NCI-H187 treated with DMSO at 0.1 percent for 48 hours (cell line): ENCODE data around the gene DCAF4L1.

Experiments used
- DNase-seq: peaks from one replicate; lab custom pipeline; 2025; lab: John Stamatoyannopoulos, UW

DCAF4L1 gene

DNA sequence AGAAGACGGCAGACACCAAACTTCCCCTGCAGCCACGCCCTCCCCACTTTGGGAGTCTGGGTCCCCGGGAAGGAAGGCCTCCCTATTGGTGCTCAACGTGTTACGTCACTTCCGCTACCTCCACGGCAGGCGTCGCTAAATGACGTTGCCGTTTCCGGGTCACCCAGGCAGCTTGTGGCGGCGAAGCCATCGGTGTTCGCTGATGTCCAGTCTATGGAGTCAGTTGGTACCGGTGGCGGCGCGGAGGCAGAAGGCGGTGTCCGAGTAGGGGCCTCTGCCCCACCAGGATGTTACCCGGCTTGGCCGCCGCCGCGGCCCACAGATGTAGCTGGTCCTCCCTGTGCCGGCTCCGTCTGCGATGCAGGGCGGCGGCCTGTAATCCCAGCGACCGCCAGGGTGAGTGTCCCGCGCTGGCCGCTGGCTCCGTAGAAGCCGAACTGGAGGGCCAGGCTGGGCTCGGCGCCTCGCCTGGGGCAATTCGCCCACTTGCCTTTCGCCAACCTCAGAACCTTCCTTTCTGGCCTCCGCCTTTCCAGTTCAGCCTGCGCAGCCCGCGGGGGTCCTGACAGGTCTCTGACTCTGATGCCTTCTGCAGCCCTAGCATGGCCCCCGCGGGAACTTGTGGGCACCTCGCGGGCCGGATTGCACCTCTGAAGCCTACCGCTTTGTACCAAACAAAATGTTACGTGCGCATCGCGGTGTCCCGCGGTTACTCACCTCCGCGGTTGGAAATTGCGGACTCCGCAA, 9.0 kb downstream of the DCAF4L1 start, which contains the start of gene SLC30A9:
Gene SLC30A9, plus strand, starts transcription at position 166 of the 747 bp plus-strand sequence. Its CDS starts 122 bp downstream, at position 288.
- DNase-seq, result peak; percentile 76

DNA sequence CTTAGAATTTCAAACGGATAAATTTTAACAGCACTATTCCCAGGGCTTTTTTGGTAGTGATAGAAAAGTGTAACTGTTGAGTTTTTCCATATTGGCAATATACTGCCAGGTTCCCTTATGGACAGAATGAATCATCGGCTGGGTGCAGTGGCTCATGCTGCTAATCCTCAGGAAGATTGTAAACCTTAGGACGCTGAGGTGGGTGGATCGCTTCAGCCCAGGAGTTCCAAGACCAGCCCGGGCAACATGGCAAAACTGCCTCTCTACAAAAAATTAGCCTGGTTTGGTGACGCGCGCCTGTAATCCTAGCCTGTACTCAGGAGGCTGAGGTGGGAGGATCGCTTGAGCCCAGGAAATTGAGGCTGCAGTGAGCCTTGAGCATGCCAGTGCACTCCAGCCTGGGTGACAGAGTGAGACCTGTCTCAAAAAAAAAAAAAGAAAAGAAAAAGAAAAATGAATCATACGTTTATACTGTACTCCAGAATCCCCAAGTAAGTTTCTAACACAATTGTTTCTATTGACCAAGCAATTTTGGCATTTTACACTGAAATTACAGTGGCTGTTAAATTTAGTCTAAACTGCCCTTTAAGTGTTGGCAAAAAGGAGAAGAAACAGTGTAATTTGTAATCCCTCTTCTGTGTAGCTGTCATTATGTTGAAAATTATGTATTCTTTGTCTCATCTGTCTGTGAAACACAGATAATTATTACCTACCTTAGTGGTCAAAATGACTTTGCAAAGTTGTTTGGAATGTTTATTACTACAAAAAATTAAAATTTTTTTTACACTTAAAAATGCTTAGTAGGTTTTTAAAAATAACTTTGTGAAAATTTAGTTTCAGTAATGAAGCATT, 10.6 kb downstream of the DCAF4L1 start:
- DNase-seq, result no peak

DNA sequence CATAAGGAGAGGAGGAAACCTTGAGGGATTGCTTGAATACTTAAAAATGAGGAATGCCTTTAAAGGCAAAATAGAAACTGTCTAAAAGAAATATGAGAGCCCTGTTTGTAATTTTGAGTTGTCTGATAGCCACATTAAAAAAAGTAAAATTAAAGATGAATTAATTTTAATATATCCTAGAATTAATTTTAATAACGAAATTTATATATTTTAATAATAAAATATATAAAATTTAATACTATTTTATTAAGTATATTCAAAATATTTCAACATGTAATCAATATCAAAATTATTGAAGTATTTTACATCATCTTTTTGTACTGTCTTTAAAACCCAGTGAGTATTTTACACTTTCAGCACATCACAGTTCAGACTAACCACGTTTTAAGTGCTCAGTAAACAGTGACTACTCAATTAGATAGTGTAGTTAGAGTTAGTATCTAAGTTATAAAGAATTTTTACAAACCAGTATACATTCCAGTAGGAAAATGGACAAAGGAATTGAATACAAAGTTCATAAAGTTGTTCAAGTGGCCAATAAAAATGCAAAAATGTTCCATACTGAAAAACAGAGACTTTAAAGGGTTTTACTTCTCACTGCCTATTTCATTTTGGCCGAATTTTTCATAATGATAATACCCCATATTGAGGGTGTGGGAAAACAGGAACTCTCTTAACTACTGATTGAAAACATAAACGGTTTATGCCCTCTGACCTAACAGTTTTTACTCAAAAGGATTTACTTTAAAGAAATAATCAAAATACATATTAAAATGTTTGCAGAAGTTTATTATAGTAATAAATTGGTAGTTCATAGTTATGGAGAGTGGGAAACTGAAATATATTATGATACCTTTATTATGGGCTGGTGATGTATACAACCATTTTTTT, 11.7 kb downstream of the DCAF4L1 start:
- no peak for DNase-seq

DNA sequence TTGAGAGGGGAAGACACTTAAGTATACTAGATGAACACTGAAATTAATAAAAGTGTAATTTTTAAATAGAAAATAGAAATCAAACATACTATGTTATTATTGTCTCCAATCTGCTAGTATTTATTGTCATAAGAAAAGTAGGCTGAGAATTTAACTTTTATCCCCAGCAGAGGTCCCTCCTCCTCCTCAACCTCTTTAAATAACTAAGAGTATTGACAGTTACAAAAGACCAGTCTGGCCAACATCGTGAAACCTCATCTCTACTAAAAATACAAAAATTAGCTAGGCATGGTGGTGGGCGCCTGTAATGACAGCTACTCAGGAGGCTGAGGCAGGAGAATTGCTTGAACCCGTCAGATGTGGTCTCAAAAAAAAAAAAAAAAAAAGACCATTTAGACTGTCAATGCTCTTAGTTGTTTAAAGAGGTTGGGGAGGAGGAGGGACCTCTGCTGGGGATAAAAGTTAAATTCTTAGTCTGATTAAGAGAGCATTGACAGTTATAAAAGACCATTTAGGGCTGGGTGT, 13.0 kb downstream of the DCAF4L1 start:
- DNase-seq, result no peak

DNA sequence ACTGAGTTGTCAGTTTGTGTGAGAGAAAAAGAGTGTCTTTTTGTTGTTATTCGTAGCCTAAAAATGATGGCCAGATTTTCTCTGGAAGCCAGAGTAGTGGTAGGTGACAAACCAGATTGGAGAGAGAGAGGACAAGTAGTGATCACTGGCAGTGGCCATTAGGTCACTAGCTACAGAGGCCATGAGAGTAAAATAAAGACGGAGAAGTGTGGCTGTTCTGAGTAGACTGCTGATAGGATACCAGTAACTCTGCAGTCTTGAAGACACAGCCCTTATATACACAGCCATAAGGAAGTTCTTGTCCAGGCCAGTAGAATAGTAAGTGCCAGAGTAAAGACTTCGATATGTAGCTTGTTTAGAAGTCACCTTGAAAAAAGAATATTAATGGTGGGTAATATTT, 16.5 kb downstream of the DCAF4L1 start:
- no peak for DNase-seq

DNA sequence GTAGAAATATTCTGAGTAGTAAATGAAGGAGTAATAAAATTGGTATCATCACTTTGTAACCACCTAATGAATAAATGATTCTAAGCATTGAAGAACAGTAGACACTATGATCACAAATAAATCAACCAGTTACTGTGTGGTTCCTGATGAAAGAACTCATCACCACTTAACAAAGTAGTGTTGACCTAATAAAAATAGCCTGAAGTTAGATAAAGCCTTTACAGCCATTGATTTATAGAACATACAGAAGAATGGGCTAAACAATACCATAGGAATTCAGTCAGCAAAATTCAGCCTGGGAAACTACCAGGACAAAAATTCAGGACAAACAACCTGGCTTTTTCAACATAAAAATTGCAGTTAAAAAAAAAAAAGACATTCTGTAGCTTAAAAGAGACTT, 17.8 kb downstream of the DCAF4L1 start:
- no peak for DNase-seq

DNA sequence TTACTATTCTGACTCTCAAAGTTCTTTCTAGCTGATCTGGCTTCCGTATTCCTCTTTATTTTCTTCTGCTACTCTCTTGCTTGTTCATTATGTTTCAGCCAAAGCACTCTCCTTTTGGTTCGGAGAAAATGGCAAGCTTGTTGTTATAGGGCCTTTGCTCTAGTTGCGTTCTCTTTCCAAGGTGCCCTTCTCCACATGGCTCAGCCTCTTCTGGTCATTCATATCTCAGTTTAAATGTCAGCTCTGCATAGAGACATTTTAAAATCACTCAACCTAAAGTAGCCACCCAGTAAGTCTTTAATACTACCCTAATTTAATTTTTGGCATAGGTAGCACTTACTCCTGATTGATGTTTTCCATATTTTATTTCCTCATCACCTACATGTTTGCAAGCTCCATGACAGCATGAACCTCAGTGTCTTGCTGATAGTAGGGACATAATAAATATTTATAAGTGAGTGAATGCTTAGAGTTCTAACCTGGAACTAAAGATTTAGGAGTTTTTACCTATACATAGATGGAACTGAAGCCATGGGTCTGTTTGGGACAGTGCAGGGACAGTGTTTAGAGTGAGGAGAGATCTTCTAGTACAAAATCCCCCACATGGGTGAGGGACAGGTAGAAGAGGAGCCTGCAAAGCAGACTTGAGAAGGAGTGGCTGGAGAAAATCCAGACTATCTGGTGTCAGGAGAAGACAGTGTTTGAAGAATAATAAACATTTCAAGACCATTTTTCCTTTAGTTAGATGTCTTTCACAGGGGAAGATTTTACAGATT, 26.6 kb downstream of the DCAF4L1 start:
- no peak for DNase-seq

DNA sequence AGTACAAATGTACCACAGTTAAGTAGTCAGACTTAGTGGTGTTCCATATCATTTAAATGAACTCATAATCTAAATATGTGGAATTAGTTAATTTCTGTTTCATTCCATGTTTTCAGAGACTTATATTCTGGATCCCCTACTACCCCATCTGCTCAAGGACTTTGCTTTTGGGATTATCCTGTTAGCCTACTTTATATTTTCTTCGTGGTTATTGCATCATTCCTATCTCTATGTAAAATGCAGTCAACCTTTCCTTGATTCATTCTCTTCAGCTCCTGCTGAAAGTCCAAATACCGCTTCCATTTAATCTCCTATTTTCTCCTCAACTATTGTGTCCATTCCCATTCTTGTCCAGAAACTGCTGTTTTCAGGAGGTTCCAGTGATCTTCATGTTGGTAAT, 33.9 kb downstream of the DCAF4L1 start:
- DNase-seq, result no peak

DNA sequence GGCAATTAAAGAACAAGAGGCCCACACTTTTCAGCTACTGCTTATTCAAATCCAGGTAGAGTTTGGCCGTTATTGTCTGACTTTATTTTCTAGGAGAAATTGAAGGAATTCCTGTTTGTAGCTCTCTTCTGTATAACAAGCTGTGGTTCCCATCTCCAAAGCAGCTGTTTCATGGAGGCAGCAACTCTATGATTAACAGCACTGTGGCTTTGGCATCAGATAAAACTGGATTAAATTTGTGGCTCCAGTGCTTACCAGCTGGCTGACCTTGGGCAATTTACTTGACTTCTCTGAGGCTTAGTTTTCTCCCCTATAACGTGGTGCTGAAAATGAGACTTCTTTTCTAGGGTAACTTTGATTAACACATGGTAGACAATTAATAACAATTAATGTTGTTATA, 36.9 kb downstream of the DCAF4L1 start:
- no peak for DNase-seq
